ENCODE data around the gene KCNA2. TPM values are rescaled to one million over a fixed set of nuclear protein-coding genes. Genes with fewer than 3 reads are reported as not detected.
A peak's percentile ranks its signal among the peaks of the same experiment; 100 is the strongest.

The KCNA2 gene
- total and polyA plus RNA-seq, 4 donors = 0.02 to 0.68 (median 0.15) TPM

GRCh38 chr1:110643879-110644472, 37.8 kb upstream of the KCNA2 start:
- H3K9me3 ChIP-seq (ENCODE audit: control insufficient read depth in 4 of 4, insufficient read depth in 3 of 4, low read length in 3 of 4) = no peaks in the 10 kb centered on the region
- DNase-seq (peak in 2 of 3 donors; percentile 26 to 62), ATAC-seq (ENCODE audit: insufficient read depth, low FRiP score) (no peak)
- WGBS, 2 donors = 1 to 21% methylated on average over 4 of the region's 4 CpGs
- H3K4me3 ChIP-seq = no peak overlapping the region
- TF ChIP-seq CTCF (IDR thresholded peaks at IDR 0.05; ENCODE audit: control extremely low read depth, extremely low read depth) = no peak
- no peak overlapping the region for H3K27ac ChIP-seq (ENCODE audit: low read depth in 1 of 2, low read length in 1 of 2)
- no peaks in the 10 kb centered on the region for H3K36me3 ChIP-seq (ENCODE audit: control insufficient read depth in 4 of 4, insufficient read depth in 4 of 4, low read length in 4 of 4)
- H3K9ac ChIP-seq (ENCODE audit: insufficient read depth in 1 of 2, low read length in 2 of 2) = no peak overlapping the region
- H3K4me1 ChIP-seq (ENCODE audit: control insufficient read depth in 5 of 5, insufficient read depth in 5 of 5, low read length in 5 of 5) = peaks cover 2 to 51% (median 19%) of the 10 kb centered on the region in 5 donors
- peaks cover 0 to 13% (median 3%) of the 10 kb centered on the region in 3 donors for H3K27me3 ChIP-seq (ENCODE audit: control insufficient read depth in 3 of 3, insufficient read depth in 3 of 3, low read length in 2 of 3)

DNA sequence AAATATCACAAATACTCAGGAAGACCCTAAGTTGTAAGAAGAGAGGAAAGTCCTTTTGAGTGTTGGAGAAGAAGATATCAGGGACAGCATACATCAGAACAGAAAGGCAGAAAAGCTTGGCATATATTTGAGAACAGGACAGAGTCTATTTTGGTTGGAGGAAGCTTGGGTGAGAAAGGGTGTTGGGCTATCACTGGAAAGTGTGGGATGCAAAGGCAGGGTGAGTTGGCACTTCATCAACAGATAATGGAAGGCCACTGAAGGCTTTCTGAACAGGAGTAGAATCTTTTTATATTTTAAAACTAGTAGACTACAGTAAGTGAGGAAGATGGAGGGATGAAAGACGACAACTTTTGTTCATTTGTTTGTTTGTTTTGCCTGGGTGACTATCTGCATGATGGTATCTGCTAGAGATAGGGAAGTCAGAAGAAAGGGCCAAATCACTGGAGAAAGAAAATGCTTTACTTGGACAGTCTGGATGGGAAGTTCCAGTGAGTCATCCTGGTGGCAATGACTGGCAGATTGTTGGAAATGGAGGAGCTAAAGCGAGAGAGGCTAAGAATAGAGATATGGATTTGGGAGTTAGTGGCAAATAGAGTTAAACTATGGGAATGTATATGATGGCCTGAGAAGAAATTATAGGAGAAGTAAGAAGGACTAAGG, 33.7 kb upstream of the KCNA2 start:
- Histone ChIP-seq H3K27ac (ENCODE audit: low read depth in 1 of 2, low read length in 1 of 2) (no peak overlapping the region), H3K9ac (ENCODE audit: insufficient read depth in 1 of 2, low read length in 2 of 2) (no peak overlapping the region), H3K27me3 (ENCODE audit: control insufficient read depth in 3 of 3, insufficient read depth in 3 of 3, low read length in 2 of 3) (peaks cover 0 to 13% (median 3%) of the 10 kb centered on the region in 3 donors), H3K9me3 (ENCODE audit: control insufficient read depth in 4 of 4, insufficient read depth in 3 of 4, low read length in 3 of 4) (no peaks in the 10 kb centered on the region), H3K4me3 (no peak overlapping the region), H3K4me1 (ENCODE audit: control insufficient read depth in 5 of 5, insufficient read depth in 5 of 5, low read length in 5 of 5) (peaks cover 0 to 34% (median under 1%) of the 10 kb centered on the region in 5 donors), H3K36me3 (ENCODE audit: control insufficient read depth in 4 of 4, insufficient read depth in 4 of 4, low read length in 4 of 4) (no peaks in the 10 kb centered on the region)
- ATAC-seq (ENCODE audit: insufficient read depth, low FRiP score) (peak; percentile 43), DNase-seq (no peak)
- no peak for TF ChIP-seq CTCF (IDR thresholded peaks at IDR 0.05; ENCODE audit: control extremely low read depth, extremely low read depth)
- WGBS, 2 donors = 51 to 75% methylated on average over 2 of the region's 2 CpGs

DNA sequence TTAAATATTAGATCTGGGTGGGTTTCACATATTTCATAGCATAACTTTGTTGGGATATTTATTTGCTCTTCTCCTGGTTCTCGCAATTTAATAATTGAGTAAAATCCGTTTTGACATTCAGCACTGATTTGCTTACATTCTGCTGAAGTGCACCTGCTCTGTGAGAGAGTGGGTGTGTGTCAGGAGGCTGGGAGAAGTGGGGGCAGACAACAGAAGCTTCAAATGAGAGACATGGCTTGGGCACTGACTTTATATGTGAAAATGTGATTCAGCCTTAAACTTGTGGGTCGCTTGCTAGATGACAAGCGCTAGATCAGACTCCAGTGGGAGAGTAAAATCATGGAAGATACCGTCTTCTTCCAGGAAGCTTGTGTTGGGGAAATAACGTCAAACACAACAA, 32.4 kb upstream of the KCNA2 start:
- H3K4me3 ChIP-seq = no peak overlapping the region
- no peak overlapping the region for H3K27ac ChIP-seq (ENCODE audit: low read depth in 1 of 2, low read length in 1 of 2)
- no peak overlapping the region for H3K9ac ChIP-seq (ENCODE audit: insufficient read depth in 1 of 2, low read length in 2 of 2)
- peaks cover 0 to 32% (median 7%) of the 10 kb centered on the region in 5 donors for H3K4me1 ChIP-seq (ENCODE audit: control insufficient read depth in 5 of 5, insufficient read depth in 5 of 5, low read length in 5 of 5)
- H3K9me3 ChIP-seq (ENCODE audit: control insufficient read depth in 4 of 4, insufficient read depth in 3 of 4, low read length in 3 of 4) = no peaks in the 10 kb centered on the region
- ATAC-seq (ENCODE audit: insufficient read depth, low FRiP score) = no peak
- DNase-seq = no peak
- peaks cover 0 to 13% (median 3%) of the 10 kb centered on the region in 3 donors for H3K27me3 ChIP-seq (ENCODE audit: control insufficient read depth in 3 of 3, insufficient read depth in 3 of 3, low read length in 2 of 3)
- no peaks in the 10 kb centered on the region for H3K36me3 ChIP-seq (ENCODE audit: control insufficient read depth in 4 of 4, insufficient read depth in 4 of 4, low read length in 4 of 4)
- no peak for TF ChIP-seq CTCF (IDR thresholded peaks at IDR 0.05; ENCODE audit: control extremely low read depth, extremely low read depth)
- 93 to 95% methylated on average over 6 of the region's 6 CpGs for WGBS, 2 donors
